ENCODE measurements around the gene PDE1A. TPM values are rescaled to one million over a fixed set of nuclear protein-coding genes. Genes with fewer than 3 reads are reported as not detected.

PDE1A gene
- total and polyA plus RNA-seq, 2 of the 4 experiments (the other 2 are of a cell fraction), result 0.24 to 0.90 TPM

DNA sequence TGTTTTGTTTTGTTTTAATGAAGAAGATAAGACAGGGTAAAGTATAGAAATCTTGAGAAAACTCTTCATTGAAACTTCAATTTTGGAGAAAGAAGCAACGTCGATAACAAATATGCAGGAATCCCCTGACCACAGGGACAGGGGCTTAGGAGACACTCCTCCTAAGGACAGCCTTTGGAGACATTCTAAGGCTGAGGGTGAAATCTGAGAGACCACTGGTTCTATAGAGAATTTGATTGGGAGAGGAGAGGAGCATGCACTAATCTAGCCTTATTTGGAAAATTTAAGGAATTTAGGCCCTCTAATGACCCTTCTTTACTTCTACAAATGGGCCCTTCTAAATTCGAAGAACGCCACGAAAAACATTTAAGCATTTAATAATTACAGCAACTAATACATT is 233.5 kb downstream of the PDE1A start:
- 90% methylated on average over 2 of the region's 5 CpGs; no CpG with 5 or more reads in 1 of the 2 experiments for WGBS, 2 experiments (ENCODE audit: extremely low coverage in 2 of 2, insufficient read length in 1 of 2)
- Histone ChIP-seq H3K36me3 (ENCODE audit: control insufficient read depth, insufficient read depth, low read length) (no peaks in the 10 kb centered on the region), H3K27ac (ENCODE audit: insufficient read depth, low read length) (no peak overlapping the region), H4K20me1 (ENCODE audit: insufficient read depth, low read length) (no peaks in the 10 kb centered on the region), H3K9ac (ENCODE audit: low read depth, low read length) (no peak overlapping the region), H4K5ac (ENCODE audit: low read depth, low read length) (no peak overlapping the region), H4K8ac (ENCODE audit: low read depth in 2 of 2, low read length in 2 of 2) (no peak overlapping the region), H2BK5ac (ENCODE audit: low read depth, low read length, poor library complexity, severe bottlenecking) (no peak overlapping the region), H3K14ac (replicated peaks; ENCODE audit: low read depth, low read length) (no peak overlapping the region), H3K4me2 (ENCODE audit: low read depth, low read length) (no peak overlapping the region), H2AK5ac (ENCODE audit: low read depth, low read length) (no peak overlapping the region), H3K18ac (ENCODE audit: low read depth, low read length) (no peak overlapping the region), H3K9me1 (ENCODE audit: insufficient read depth, low read length) (no peaks in the 10 kb centered on the region), H3K79me1 (ENCODE audit: low read depth in 1 of 2, low read length in 2 of 2) (no peaks in the 10 kb centered on the region), H2AFZ (replicated peaks; ENCODE audit: low read length, poor library complexity) (no peak overlapping the region), H2AK9ac (replicated peaks; ENCODE audit: low read depth, low read length, poor library complexity) (no peak overlapping the region), H3K56ac (ENCODE audit: extremely low read depth, insufficient read depth, low read length) (no peak overlapping the region), H3K4ac (ENCODE audit: low read depth, low read length) (no peak overlapping the region), H3K23ac (ENCODE audit: low read depth, low read length) (no peak overlapping the region), H3K9me3 (ENCODE audit: control insufficient read depth, insufficient read depth, low read length) (no peaks in the 10 kb centered on the region), H2BK15ac (ENCODE audit: low read depth, low read length) (no peak overlapping the region), H3K4me1 (ENCODE audit: control insufficient read depth, insufficient read depth, low read length) (no peaks in the 10 kb centered on the region), H2BK20ac (ENCODE audit: low read depth, low read length) (no peak overlapping the region), H3K27me3 (ENCODE audit: control insufficient read depth, insufficient read depth, low read length) (no peaks in the 10 kb centered on the region), H4K91ac (ENCODE audit: insufficient read depth, low read depth, low read length) (no peak overlapping the region), H2BK120ac (ENCODE audit: low read depth, low read length) (no peak overlapping the region), H3K4me3 (ENCODE audit: insufficient read depth, low read depth, low read length) (no peak overlapping the region)
- in situ Hi-C loops (cut with MboI; ENCODE audit: low sequenced_read_pairs) (no loop called here), dilution Hi-C loops (cut with HindIII; ENCODE audit: low sequenced_read_pairs, unreplicated experiment) (loop anchor here (25.0 kb wide), 1 partner anchor 469 kb away; no protein-coding TSS in a partner anchor), intact Hi-C loops (cut with micrococcal nuclease) (loop anchor here (10.0 kb wide), 1 partner anchor 232 kb away; the partner anchor contains the start of gene PDE1A)
- POLR2A ChIA-PET (ENCODE audit: unreplicated experiment), result no interaction called here
- ATAC-seq (ENCODE audit: low read depth) (no peak), DNase-seq (no peak)
- CTCF ChIA-PET, result no interaction called here
- TF ChIP-seq MAFK (IDR thresholded peaks at IDR 0.05; ENCODE audit: low read depth, low read length), result no peak
- TF ChIP-seq MAZ (IDR thresholded peaks at IDR 0.05; ENCODE audit: borderline replicate concordance, low read depth, low read length), result no peak
- no peak for TF ChIP-seq MXI1 (IDR thresholded peaks at IDR 0.05; ENCODE audit: borderline replicate concordance, low read depth, low read length)
- no peak for TF ChIP-seq RFX5 (IDR thresholded peaks at IDR 0.05; ENCODE audit: low read depth, low read length)
- TF ChIP-seq RAD21 (IDR thresholded peaks at IDR 0.05; ENCODE audit: low read length), result no peak
- no peak for TF ChIP-seq FOS (IDR thresholded peaks at IDR 0.05; ENCODE audit: low read depth, low read length)
- TF ChIP-seq CTCF (conservative IDR thresholded peaks at IDR 0.05; ENCODE audit: low read depth, low read length), result no peak
- no peak for TF ChIP-seq CEBPB (IDR thresholded peaks at IDR 0.05; ENCODE audit: low read depth, low read length)
- no peak for TF ChIP-seq RCOR1 (IDR thresholded peaks at IDR 0.05; ENCODE audit: insufficient replicate concordance, low read length)
- TF ChIP-seq, protein P1, sequence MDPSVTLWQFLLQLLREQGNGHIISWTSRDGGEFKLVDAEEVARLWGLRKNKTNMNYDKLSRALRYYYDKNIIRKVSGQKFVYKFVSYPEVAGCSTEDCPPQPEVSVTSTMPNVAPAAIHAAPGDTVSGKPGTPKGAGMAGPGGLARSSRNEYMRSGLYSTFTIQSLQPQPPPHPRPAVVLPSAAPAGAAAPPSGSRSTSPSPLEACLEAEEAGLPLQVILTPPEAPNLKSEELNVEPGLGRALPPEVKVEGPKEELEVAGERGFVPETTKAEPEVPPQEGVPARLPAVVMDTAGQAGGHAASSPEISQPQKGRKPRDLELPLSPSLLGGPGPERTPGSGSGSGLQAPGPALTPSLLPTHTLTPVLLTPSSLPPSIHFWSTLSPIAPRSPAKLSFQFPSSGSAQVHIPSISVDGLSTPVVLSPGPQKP (IDR thresholded peaks at IDR 0.05; ENCODE audit: borderline replicate concordance, low read depth, low read length), result no peak
- TF ChIP-seq SMC3 (IDR thresholded peaks at IDR 0.05; ENCODE audit: low read depth, low read length), result no peak
- no TSS peak for BruUV-seq (replicated peaks)
